Type B pancreatic cell (in vitro differentiated cells): ENCODE measurements around the gene CIT. TPM values are rescaled to one million over a fixed set of nuclear protein-coding genes. Genes with fewer than 3 reads are reported as not detected.

Experiments
- DNase-seq: peaks from one replicate; pipeline ENCODE4 v3.0.0; 2021; ENCODE audit warnings: mixed read lengths; ENCODE audit not compliant: unreplicated experiment; ENCODE audit errors: extremely low spot score
- H3K27ac Mint-ChIP-seq: 2 replicates; pipeline ENCODE4 v1.8.0; 2021; ENCODE audit warnings: mild to moderate bottlenecking, mixed read lengths
- H3K27me3 Mint-ChIP-seq: 2 replicates; pipeline ENCODE4 v1.8.0; 2021; ENCODE audit warnings: mixed read lengths
- H3K36me3 Mint-ChIP-seq: 2 replicates; pipeline ENCODE4 v1.8.0; 2021; ENCODE audit warnings: mixed read lengths
- H3K4me1 Mint-ChIP-seq: one replicate; pipeline ENCODE4 v1.8.0; 2021; ENCODE audit warnings: mixed read lengths; ENCODE audit not compliant: unreplicated experiment
- H3K4me3 Mint-ChIP-seq: 2 replicates; pipeline ENCODE4 v1.8.0; 2021; ENCODE audit warnings: mild to moderate bottlenecking, mixed read lengths
- H3K9me3 Mint-ChIP-seq: 2 replicates; pipeline ENCODE4 v1.8.0; 2021; ENCODE audit warnings: mixed read lengths
- CTCF ChIP-seq: fragments of 200-600 bp; sonication (generic); conservative IDR thresholded peaks from 2 replicates; pipeline ENCODE4 v1.5.0; 2021; ENCODE audit warnings: antibody characterized with exemption, mild to moderate bottlenecking
- total RNA-seq: library from RNA; stranded (reverse); gene quantifications from 2 replicates; pipeline ENCODE4 v1.2.1, GENCODE V29; 2021; ENCODE audit warnings: low replicate concordance

Gene CIT
- total RNA-seq, 1 donor from 2014 or later: 50.9 TPM

- Mint-ChIP-seq H3K36me3 (peaks cover 20% of the 10 kb centered on the region), H3K9me3 (no peaks in the 10 kb centered on the region), H3K27ac (no peak overlapping the region), H3K4me1 (peaks cover 9% of the 10 kb centered on the region), H3K27me3 (no peaks in the 10 kb centered on the region), H3K4me3 (no peak overlapping the region)
- DNase-seq: no peak
- no peak for TF ChIP-seq CTCF
These were observed 57.8 kb downstream of the CIT start for GRCh38 chr12:119819322-119819721.

- Mint-ChIP-seq H3K27me3 (no peaks in the 10 kb centered on the region), H3K9me3 (no peaks in the 10 kb centered on the region), H3K27ac (no peak overlapping the region), H3K4me3 (no peak overlapping the region), H3K4me1 (peaks cover 9% of the 10 kb centered on the region), H3K36me3 (peaks cover 23% of the 10 kb centered on the region)
- no peak for DNase-seq
- TF ChIP-seq CTCF: no peak
These were observed 59.4 kb downstream of the CIT start for GRCh38 chr12:119817546-119818343.

- H3K36me3 Mint-ChIP-seq: peaks cover 12% of the 10 kb centered on the region
- peaks cover 6% of the 10 kb centered on the region for H3K9me3 Mint-ChIP-seq
- no peak overlapping the region for H3K27ac Mint-ChIP-seq
- TF ChIP-seq CTCF: no peak
- no peak for DNase-seq
- peaks cover 6% of the 10 kb centered on the region for H3K4me1 Mint-ChIP-seq
- no peaks in the 10 kb centered on the region for H3K27me3 Mint-ChIP-seq
- H3K4me3 Mint-ChIP-seq: no peak overlapping the region
These were observed 68.1 kb downstream of the CIT start for GRCh38 chr12:119809023-119809422.

- Mint-ChIP-seq H3K9me3 (peaks cover 6% of the 10 kb centered on the region), H3K27me3 (no peaks in the 10 kb centered on the region), H3K27ac (no peak overlapping the region)
These were observed 68.7 kb downstream of the CIT start for GRCh38 chr12:119808441-119808840.

GRCh38 chr12:119807380-119807779, 69.7 kb downstream of the CIT start:
- peaks cover 12% of the 10 kb centered on the region for H3K36me3 Mint-ChIP-seq
- H3K27me3 Mint-ChIP-seq: peaks cover 3% of the 10 kb centered on the region
- peaks cover 19% of the 10 kb centered on the region for H3K4me1 Mint-ChIP-seq
- TF ChIP-seq CTCF: no peak
- H3K4me3 Mint-ChIP-seq: no peak overlapping the region
- no peak overlapping the region for H3K27ac Mint-ChIP-seq
- H3K9me3 Mint-ChIP-seq: peaks cover 6% of the 10 kb centered on the region
- DNase-seq: no peak

More at GRCh38 chr12:119808441-119808840, 68.7 kb downstream of the CIT start:
- Mint-ChIP-seq H3K4me1 (peaks cover 11% of the 10 kb centered on the region), H3K4me3 (no peak overlapping the region), H3K36me3 (peaks cover 12% of the 10 kb centered on the region)
- no peak for TF ChIP-seq CTCF
- DNase-seq: no peak
